Stromal cell of bone marrow (primary cell): Measurements from ENCODE around the gene TMEM53.

ENCODE experiments used
- DNase-seq: peaks from one replicate; pipeline ENCODE4 v3.0.0-alpha.2; 2012; ENCODE audit warnings: low read depth

Gene TMEM53

GRCh38 chr1:44646261-44647110 lies 27.8 kb downstream of the TMEM53 start:
- no peak for DNase-seq

GRCh38 chr1:44645476-44646244 lies 28.6 kb downstream of the TMEM53 start:
- peak; percentile 70 for DNase-seq

- no peak for DNase-seq
Observed at GRCh38 chr1:44644806-44645205, 29.5 kb downstream of the TMEM53 start.

GRCh38 chr1:44643721-44644334 lies 30.5 kb downstream of the TMEM53 start:
- DNase-seq = no peak

- DNase-seq = no peak
Observed at GRCh38 chr1:44642925-44643324, 31.4 kb downstream of the TMEM53 start.

GRCh38 chr1:44642255-44642654 lies 32.0 kb downstream of the TMEM53 start:
- DNase-seq = no peak

GRCh38 chr1:44641126-44642102 lies 32.9 kb downstream of the TMEM53 start:
- DNase-seq = no peak

GRCh38 chr1:44640200-44640853 lies 34.0 kb downstream of the TMEM53 start:
- DNase-seq = no peak

GRCh38 chr1:44637702-44638411 lies 36.4 kb downstream of the TMEM53 start:
- DNase-seq = no peak

- no peak for DNase-seq
Observed at GRCh38 chr1:44636688-44637598, 37.3 kb downstream of the TMEM53 start.

GRCh38 chr1:44636083-44636687 lies 38.1 kb downstream of the TMEM53 start:
- DNase-seq = no peak

- no peak for DNase-seq
Observed at GRCh38 chr1:44635439-44635838, 38.8 kb downstream of the TMEM53 start.

- DNase-seq = no peak
Observed at GRCh38 chr1:44634606-44635189, 39.6 kb downstream of the TMEM53 start.

GRCh38 chr1:44632598-44632997 lies 41.7 kb downstream of the TMEM53 start:
- DNase-seq = no peak

GRCh38 chr1:44631647-44632539 lies 42.4 kb downstream of the TMEM53 start:
- DNase-seq = peak; percentile 69

- no peak for DNase-seq
Observed at GRCh38 chr1:44631333-44631646, 43.0 kb downstream of the TMEM53 start.

GRCh38 chr1:44630116-44630515 lies 44.2 kb downstream of the TMEM53 start:
- DNase-seq = no peak
